Gastrocnemius medialis (tissue), 4 donors: ENCODE measurements around the gene ACOT4.
"Not testable (repeated sequence)": the region's sequence is repeated elsewhere in the genome, so short reads cannot be mapped to it uniquely, and the experiment has no call there.

Experiments
- POLR2A ChIP-seq, 2 donors: fragments of 450-650 bp; IDR thresholded peaks; one replicate each; pipeline ENCODE4 v1.6.1; 2017; ENCODE audit warnings: antibody characterized with exemption in 2 of 2, mild to moderate bottlenecking in 2 of 2, moderate library complexity in 2 of 2
- TF ChIP-seq, protein P1 (sequence below), 5 experiments: fragments of 450-650 bp in 3 of 5; fragments of 200-600 bp in 2 of 5; sonication (generic) in 2 of 5; IDR thresholded peaks in 4 of 5; conservative IDR thresholded peaks in 1 of 5; 1 replicate in 4 of 5; 2 replicates in 1 of 5; pipeline ENCODE4 v1.5.1; 2016 to 2019; ENCODE audit warnings: antibody characterized with exemption in 5 of 5, mild to moderate bottlenecking in 3 of 5, moderate library complexity in 3 of 5

DNA sequence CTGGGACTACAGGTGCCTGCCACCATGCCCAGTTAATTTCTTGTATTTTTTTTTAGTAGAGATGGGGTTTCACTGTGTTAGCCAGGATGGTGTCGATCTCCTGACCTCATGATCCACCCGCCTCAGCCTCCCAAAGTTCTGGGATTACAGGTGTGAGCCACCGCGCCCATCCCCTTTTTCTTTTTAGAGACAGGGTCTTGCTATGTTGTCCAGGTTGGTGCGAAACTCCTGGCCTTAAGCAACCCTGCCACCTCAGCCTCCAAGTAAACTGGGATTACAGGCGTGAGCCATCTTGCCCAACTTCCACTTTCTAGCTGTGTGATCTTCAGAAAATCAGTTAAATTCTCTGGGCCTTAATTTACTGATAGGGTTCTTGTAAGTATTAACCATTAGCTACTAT is 24.7 kb upstream of the ACOT4 start:
- TF ChIP-seq, protein P1, sequence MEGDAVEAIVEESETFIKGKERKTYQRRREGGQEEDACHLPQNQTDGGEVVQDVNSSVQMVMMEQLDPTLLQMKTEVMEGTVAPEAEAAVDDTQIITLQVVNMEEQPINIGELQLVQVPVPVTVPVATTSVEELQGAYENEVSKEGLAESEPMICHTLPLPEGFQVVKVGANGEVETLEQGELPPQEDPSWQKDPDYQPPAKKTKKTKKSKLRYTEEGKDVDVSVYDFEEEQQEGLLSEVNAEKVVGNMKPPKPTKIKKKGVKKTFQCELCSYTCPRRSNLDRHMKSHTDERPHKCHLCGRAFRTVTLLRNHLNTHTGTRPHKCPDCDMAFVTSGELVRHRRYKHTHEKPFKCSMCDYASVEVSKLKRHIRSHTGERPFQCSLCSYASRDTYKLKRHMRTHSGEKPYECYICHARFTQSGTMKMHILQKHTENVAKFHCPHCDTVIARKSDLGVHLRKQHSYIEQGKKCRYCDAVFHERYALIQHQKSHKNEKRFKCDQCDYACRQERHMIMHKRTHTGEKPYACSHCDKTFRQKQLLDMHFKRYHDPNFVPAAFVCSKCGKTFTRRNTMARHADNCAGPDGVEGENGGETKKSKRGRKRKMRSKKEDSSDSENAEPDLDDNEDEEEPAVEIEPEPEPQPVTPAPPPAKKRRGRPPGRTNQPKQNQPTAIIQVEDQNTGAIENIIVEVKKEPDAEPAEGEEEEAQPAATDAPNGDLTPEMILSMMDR (IDR thresholded peaks at IDR 0.05 in 4 of 5, conservative IDR thresholded peaks at IDR 0.05 in 1 of 5) = not testable (repeated sequence)
- TF ChIP-seq POLR2A (IDR thresholded peaks at IDR 0.05) = not testable (repeated sequence)
